ENCODE results near the gene RGS3. TPM values are rescaled to one million over a fixed set of nuclear protein-coding genes. Genes with fewer than 3 reads are reported as not detected.

The RGS3 gene
- total RNA-seq, 2 donors from 2014 or later, result 23.0 to 85.8 TPM

DNA sequence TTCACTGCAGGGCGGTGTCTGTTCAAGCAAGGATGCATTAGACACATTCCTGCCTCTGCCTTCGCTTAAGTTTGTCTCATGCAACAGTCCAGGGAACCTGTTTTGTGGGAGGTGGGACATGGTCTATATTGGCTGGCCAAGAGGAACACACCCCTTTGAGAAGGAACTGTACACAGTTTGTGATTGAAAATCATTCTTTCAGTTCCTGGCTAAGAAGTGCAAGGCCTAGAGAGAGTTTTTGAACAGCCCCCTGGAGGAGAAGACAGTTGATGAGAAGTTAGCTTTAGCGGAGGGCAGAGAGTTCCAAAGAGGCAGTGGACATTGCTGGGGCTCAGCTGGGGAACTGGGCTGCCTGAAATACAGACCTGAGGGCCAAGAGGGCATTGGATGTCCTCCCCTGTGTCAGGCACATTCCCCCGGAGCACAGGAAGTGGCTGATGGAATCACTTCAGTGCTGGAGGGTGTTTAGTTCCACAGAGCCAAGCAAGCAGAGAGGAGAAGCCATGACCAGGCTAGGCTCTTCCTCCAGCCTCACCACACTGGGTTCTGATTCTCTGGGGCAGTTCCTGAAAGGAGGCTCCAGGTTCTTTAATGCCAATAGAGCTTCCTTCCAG lies 66.6 kb downstream of the RGS3 start:
- Mint-ChIP-seq H3K27me3 (no peaks in the 10 kb centered on the region), H3K4me3 (no peak overlapping the region), H3K36me3 (ENCODE audit: low read depth) (peaks cover 89% of the 10 kb centered on the region), H3K27ac (no peak overlapping the region), H3K4me1 (peaks cover 12% of the 10 kb centered on the region), H3K9me3 (no peaks in the 10 kb centered on the region)
- ATAC-seq (replicated peaks), result no peak

DNA sequence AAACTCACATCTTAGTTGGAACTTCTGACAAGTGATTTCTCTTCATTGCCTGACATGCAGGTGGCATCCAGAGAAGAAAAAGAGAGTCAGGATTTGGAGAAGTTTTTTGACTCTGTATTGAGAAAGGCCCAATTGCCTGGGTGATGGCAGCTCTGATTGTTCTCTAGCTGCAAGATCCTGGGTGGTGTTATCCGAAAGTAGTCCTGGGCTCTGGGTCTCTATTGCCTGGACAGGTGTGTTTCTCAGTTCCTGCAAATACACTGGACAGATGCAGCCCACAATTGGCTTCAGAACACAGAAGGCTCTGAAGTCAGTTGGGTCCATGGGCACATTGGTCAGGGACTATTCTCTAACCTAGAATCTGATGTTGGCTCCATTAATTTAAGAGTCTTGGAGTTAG lies 67.4 kb downstream of the RGS3 start:
- peaks cover 12% of the 10 kb centered on the region for H3K4me1 Mint-ChIP-seq
- H3K9me3 Mint-ChIP-seq, result no peaks in the 10 kb centered on the region
- no peaks in the 10 kb centered on the region for H3K27me3 Mint-ChIP-seq
- peaks cover 91% of the 10 kb centered on the region for H3K36me3 Mint-ChIP-seq (ENCODE audit: low read depth)
- H3K4me3 Mint-ChIP-seq, result no peak overlapping the region
- ATAC-seq (replicated peaks), result no peak
- no peak overlapping the region for H3K27ac Mint-ChIP-seq

DNA sequence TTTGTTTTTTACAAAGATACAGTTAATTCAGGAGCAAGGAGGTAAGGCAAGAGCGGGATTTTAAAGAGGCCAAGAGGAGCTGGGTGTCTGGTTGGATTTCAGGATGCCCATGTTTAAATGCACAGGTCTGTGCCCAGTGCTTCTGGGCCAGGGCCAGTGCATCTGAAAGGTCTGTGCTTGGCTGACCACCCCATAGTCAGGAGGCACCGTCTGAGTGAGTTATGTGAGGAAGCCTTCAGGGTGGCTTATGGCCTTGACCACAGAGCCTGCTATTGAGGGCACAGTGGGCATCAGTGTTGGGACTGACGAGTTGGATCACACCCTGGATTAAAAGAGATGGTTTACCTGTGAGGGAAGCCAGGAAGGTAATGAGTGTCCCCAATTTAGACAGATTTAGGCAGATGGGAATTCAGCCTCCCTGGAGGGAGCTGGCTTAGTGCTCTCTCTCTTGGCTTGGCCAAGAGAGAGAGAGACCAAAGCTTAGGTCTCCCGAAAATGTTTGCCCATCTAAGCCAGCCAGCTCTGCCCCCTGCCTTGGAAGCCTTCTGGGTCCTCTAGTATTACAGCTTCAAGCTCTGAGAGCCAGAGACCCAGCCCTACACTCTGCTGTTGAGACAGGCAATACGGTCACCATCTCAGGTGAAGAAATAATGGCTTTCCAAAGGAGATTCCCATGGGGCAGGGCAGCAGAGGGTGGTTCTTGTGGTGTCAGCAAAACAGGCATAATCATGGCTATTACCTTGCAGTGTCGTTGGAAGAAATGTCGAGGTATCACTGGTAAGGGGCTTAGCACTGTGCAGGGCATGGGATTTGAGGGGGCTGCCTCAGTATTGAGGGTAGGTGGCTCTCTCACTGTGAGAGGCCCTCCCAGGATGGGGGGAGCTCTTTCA lies 68.6 kb downstream of the RGS3 start:
- H3K4me3 Mint-ChIP-seq, result no peak overlapping the region
- peaks cover 8% of the 10 kb centered on the region for H3K4me1 Mint-ChIP-seq
- ATAC-seq (replicated peaks), result no peak
- peaks cover 91% of the 10 kb centered on the region for H3K36me3 Mint-ChIP-seq (ENCODE audit: low read depth)
- H3K9me3 Mint-ChIP-seq, result no peaks in the 10 kb centered on the region
- no peaks in the 10 kb centered on the region for H3K27me3 Mint-ChIP-seq
- peak overlapping the region; percentile 18 for H3K27ac Mint-ChIP-seq

DNA sequence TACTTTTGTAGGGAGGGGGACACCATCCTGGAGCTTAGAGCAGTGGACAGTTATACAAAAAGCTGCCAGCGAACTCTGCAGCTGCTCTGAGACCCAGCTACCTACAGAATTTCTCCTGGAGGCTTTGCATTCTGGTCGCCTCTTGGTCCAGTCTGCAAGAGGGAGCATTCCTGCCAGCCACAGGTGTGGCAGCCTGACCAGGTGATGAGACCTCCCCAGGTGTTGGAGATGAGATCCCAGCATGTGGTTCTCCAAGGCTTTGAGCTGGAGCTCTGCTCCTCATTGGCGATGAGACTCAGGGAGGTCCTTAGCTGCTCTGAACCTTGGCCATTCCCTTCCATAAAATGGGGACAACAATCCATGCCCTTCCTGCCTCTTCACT lies 69.3 kb downstream of the RGS3 start:
- peaks cover 91% of the 10 kb centered on the region for H3K36me3 Mint-ChIP-seq (ENCODE audit: low read depth)
- H3K9me3 Mint-ChIP-seq, result no peaks in the 10 kb centered on the region
- peaks cover 1% of the 10 kb centered on the region for H3K4me1 Mint-ChIP-seq
- no peaks in the 10 kb centered on the region for H3K27me3 Mint-ChIP-seq
- no peak for ATAC-seq (replicated peaks)
- no peak overlapping the region for H3K27ac Mint-ChIP-seq
- H3K4me3 Mint-ChIP-seq, result no peak overlapping the region

DNA sequence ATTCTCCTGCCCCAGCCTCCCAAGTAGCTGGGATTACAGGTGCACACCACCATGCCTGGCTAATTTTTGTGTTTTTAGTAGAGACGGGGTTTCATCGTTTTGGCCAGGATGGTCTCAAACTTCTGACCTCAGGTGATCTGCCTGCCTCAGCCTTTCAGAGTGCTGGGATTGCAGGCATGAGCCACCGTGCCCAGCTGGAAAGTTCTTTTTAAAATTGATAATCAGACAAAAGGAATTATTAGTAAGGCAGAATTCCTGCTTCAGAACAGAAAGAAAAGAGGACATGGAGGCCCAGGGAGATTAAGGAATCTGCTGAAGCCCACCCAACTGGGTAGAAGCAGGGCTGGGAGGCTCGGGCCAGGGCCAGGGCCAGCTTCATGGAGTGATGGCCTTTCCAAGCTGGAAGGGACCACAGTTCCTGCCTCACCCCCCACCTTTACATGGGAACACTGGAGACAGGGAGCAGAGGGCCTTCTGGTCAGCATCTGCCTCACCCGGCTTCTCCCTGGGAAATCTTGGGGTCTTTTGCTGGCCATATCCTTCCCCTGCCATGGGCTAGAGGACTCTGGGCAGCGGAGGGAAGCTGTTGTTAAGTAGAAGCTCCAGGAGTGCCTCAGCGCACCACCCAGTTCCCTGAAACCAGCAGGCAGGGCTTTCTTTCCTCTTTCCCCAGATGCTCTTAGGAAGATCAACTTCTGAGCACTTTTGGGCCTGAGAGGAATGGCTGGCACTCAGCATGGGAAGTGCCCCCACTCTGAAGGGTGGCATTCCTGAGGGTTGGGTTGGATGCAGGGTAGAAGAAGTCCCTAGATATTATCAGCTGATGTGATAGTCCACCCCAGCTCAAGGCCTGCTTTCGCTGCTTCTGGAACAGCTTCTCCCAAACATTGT lies 70.1 kb downstream of the RGS3 start:
- no peak overlapping the region for H3K4me3 Mint-ChIP-seq
- H3K9me3 Mint-ChIP-seq, result no peaks in the 10 kb centered on the region
- no peaks in the 10 kb centered on the region for H3K27me3 Mint-ChIP-seq
- no peak for ATAC-seq (replicated peaks)
- peaks cover 91% of the 10 kb centered on the region for H3K36me3 Mint-ChIP-seq (ENCODE audit: low read depth)
- no peaks in the 10 kb centered on the region for H3K4me1 Mint-ChIP-seq
- no peak overlapping the region for H3K27ac Mint-ChIP-seq

DNA sequence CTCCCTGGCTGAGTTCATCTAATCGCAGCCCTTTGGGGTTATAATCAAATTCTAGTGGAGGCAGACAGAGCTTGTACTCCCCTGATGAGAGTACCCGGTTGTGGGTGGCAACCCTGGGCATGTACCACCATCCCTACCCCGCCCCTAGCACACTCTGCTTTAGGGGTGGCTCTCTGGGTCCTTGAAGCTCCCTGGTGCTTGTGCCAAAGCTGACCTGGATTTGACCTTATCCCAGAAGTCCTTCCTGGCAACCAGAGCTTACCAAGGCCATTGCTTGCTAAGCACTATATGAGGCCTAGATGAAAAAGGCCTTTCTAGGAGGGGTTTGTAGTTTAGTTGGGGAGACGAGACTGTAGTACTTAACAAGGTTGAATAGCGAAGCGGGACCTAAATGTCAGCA lies 72.2 kb downstream of the RGS3 start:
- Mint-ChIP-seq H3K27me3 (no peaks in the 10 kb centered on the region), H3K4me1 (no peaks in the 10 kb centered on the region), H3K4me3 (no peak overlapping the region), H3K36me3 (ENCODE audit: low read depth) (peaks cover 88% of the 10 kb centered on the region), H3K9me3 (no peaks in the 10 kb centered on the region), H3K27ac (no peak overlapping the region)
- ATAC-seq (replicated peaks), result no peak

DNA sequence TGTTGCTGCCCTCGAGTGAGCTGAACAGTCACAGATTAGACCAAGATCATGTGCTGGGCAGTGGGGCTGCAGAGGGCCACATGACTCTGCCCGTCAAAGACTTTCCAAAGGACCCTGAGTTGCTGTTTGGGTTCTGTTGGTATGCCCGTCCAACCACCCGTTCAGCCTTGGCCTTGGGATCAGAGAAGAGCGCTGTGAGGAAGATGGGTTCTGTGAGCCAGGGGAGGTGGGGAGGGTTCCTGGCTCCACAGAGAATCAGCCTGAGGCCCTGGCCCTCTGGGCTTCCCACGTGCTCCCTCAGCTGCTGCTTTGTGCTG lies 72.6 kb downstream of the RGS3 start:
- ATAC-seq (replicated peaks), result no peak
- Mint-ChIP-seq H3K4me3 (no peak overlapping the region), H3K4me1 (no peaks in the 10 kb centered on the region), H3K9me3 (no peaks in the 10 kb centered on the region), H3K36me3 (ENCODE audit: low read depth) (peaks cover 88% of the 10 kb centered on the region), H3K27me3 (no peaks in the 10 kb centered on the region), H3K27ac (no peak overlapping the region)

DNA sequence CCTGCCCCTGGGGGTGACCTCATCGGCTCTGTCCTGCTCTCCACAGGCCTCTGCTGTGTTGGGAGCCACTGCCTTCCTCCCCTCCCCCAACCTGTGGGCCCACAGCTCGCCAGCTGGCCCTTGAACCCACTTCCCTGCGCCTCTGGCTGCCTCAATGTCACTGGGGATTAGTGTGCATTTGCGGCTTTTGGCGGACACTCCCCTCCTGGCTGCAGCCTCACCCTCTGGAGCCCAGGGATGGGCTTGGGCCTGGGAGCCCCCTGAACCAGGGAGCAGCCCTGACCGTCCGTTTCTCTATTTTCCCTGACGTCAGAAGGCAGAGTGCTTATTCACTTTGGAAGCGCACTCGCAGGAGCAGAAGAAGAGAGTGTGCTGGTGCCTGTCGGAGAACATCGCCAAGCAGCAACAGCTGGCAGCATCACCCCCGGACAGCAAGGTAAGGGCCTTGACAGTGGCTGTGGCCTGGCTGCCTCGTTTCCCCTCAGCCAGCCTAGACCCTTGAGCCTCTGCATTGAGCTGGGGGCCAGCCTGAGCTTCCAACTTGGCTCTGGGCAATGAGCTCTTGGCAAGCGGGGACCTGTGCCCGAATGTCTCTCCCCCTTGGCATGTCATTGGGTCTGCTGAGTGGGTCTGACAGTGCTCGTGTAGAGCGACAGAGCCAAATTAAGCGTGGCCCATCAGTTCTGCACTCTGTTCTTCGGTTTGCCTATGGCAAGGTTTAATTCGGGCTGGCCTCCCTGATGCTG lies 73.1 kb downstream of the RGS3 start:
- H3K9me3 Mint-ChIP-seq, result no peaks in the 10 kb centered on the region
- H3K27me3 Mint-ChIP-seq, result no peaks in the 10 kb centered on the region
- H3K4me3 Mint-ChIP-seq, result no peak overlapping the region
- H3K36me3 Mint-ChIP-seq (ENCODE audit: low read depth), result peaks cover 88% of the 10 kb centered on the region
- ATAC-seq (replicated peaks), result no peak
- no peak overlapping the region for H3K27ac Mint-ChIP-seq
- H3K4me1 Mint-ChIP-seq, result no peaks in the 10 kb centered on the region

DNA sequence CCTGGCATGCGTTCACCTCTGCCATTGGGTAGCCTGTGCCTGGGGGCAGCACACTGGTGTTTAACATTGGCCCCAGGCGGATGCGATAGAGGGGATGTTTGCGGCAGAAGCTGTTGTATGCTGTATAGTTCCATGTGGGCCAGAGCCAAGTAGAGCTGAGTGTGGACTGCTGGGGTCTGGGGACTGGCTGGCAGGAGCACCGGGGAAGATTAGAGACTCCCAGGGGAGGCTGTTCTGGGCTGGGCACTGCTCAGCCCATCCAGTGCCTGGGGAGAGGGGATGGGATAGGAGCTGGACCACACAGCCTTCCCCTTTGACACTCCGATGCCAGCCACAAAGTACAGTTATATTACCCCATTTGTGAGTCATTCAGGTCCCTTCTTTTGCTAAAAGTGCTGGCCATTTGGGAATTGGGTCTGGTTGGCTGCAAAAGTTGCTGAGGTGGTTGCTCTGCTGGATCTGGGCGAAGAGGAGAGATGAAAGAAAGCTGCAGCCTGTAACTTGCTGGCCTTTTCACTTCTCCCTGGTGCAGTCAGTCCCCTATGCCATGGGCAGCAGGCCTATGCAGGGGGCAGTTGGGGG lies 73.8 kb downstream of the RGS3 start:
- no peak for ATAC-seq (replicated peaks)
- no peak overlapping the region for H3K4me3 Mint-ChIP-seq
- H3K27me3 Mint-ChIP-seq, result no peaks in the 10 kb centered on the region
- H3K27ac Mint-ChIP-seq, result no peak overlapping the region
- H3K9me3 Mint-ChIP-seq, result no peaks in the 10 kb centered on the region
- H3K36me3 Mint-ChIP-seq (ENCODE audit: low read depth), result peaks cover 88% of the 10 kb centered on the region
- peaks cover 6% of the 10 kb centered on the region for H3K4me1 Mint-ChIP-seq

DNA sequence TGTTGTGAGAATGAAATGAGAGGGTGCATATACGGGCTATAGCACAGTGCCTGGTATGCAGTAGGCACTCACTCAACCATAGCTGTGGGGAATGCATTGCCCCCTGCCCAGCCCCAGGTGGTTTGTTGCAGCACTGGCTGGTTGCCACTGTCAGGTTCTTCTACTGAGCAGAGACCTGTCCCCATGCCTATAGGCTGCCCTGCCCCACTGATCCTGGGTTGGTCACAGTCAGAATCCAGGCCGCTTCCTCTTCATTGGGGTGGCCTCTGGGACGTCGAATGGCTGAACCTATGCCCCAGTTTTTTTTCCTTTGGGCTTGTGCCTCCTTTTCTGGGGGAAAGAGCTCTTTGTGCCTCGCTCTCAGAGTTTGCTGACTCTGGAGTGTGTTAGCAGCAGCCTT lies 74.6 kb downstream of the RGS3 start:
- Mint-ChIP-seq H3K9me3 (no peaks in the 10 kb centered on the region), H3K27me3 (no peaks in the 10 kb centered on the region), H3K4me1 (peaks cover 10% of the 10 kb centered on the region), H3K4me3 (no peak overlapping the region), H3K36me3 (ENCODE audit: low read depth) (peaks cover 89% of the 10 kb centered on the region), H3K27ac (no peak overlapping the region)
- ATAC-seq (replicated peaks), result no peak

DNA sequence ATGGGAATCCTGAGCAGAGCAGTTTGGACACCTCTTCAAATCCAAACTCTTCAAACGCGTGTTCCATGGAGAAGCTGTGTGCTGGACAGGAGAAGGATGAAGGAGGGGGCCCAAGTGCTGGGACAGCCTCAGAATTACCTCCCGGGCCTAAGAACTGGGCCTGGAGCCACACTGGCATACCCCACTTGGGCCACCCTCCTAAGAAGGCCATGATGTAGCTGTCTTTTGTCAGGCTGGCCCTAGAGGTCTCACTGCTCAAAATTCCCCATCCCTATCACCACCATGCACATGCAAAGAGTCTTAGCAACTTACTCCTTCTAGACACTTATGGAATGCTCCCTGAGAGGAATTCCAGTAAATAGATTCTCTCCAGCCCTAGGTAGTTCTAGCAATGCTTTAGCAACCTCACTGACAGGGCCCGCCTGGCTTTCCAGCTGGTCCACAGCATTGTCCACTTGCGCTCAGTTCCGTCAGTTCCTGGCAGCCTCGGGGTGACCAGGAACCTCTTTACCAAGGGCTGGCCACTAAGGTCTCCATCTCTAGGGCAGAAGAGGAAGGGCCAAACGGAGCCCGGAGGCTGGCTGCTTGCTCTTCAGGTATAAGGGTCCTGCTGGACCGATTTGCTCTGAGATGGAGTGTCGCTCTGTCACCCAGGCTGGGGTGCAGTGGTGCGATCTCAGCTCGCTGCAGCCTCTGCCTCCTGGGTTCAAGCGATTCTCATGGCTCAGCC lies 75.3 kb downstream of the RGS3 start:
- ATAC-seq (replicated peaks), result no peak
- no peaks in the 10 kb centered on the region for H3K9me3 Mint-ChIP-seq
- no peaks in the 10 kb centered on the region for H3K27me3 Mint-ChIP-seq
- peaks cover 90% of the 10 kb centered on the region for H3K36me3 Mint-ChIP-seq (ENCODE audit: low read depth)
- no peak overlapping the region for H3K4me3 Mint-ChIP-seq
- no peak overlapping the region for H3K27ac Mint-ChIP-seq
- H3K4me1 Mint-ChIP-seq, result peaks cover 11% of the 10 kb centered on the region

DNA sequence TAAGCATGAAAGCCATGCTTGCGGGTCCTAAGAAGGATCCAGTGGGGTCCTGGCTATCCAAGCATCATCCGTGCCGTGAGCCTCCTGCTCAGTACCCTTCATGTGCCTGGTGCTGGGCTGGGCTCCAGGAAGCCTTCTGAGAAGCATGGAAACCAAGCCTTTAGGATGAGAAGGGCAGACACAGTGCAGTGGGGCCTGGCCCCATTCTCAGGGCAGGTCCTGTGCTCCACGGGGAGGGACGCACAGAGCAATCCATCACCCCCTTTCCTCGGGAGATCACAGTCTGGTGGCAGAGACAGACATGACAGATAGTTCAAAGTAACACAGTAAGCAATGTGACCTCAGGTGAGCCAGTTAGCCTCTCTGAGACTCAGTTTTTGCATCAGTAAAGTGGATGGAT lies 76.9 kb downstream of the RGS3 start:
- H3K4me1 Mint-ChIP-seq, result peaks cover 14% of the 10 kb centered on the region
- H3K27ac Mint-ChIP-seq, result peak overlapping the region; percentile 69
- no peak for ATAC-seq (replicated peaks)
- peaks cover 94% of the 10 kb centered on the region for H3K36me3 Mint-ChIP-seq (ENCODE audit: low read depth)
- no peaks in the 10 kb centered on the region for H3K9me3 Mint-ChIP-seq
- no peaks in the 10 kb centered on the region for H3K27me3 Mint-ChIP-seq
- H3K4me3 Mint-ChIP-seq, result no peak overlapping the region

DNA sequence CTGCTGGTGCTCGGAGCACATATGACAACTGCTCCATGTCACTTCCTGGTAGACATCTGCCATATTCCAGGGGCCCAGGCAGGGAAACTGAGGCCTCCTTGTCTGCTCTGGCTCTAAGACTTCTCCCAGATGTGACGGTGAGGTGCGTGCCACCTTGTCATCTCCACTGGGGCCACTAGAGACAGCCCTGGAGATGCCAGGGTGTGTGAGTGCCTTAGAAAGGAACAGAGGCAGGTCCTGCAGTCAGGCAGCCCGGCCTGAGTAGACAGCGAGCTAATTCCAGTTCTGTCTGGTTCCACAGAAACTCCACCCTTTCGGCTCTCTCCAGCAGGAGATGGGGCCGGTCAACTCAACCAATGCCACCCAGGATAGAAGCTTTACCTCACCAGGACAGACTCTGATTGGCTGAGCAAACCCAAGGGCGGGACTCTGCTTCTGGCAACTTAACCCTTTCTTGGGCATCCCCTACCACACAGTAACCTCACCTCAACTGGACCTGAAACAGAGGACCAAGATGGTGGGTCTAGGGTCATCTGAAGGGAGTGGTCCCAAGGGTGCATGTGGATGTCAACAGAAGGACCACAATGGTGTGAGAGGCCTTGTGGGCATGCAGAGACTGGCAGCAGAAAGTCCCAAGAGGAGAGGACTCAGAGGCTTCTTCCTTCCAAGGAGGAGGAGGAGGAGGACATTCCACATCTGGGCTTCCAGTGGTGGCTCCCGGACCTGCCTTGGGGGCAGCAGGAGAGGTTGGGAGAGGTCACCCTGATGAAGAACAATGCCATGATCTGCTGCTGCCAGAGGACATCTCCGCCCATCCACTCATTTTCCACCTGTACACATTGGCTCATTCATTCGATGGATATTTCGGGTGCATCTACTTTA lies 77.7 kb downstream of the RGS3 start:
- H3K9me3 Mint-ChIP-seq, result no peaks in the 10 kb centered on the region
- no peak for ATAC-seq (replicated peaks)
- peak overlapping the region; percentile 69 for H3K27ac Mint-ChIP-seq
- H3K4me3 Mint-ChIP-seq, result no peak overlapping the region
- H3K36me3 Mint-ChIP-seq (ENCODE audit: low read depth), result peaks cover 88% of the 10 kb centered on the region
- H3K4me1 Mint-ChIP-seq, result peaks cover 16% of the 10 kb centered on the region
- H3K27me3 Mint-ChIP-seq, result no peaks in the 10 kb centered on the region

Data from activated T-helper 17 cell treated with anti-CD3 and anti-CD28 coated beads, Interleukin-2, amount 50 U/mL, for 72 hours (primary cell).